Medulla oblongata (tissue), 1 donor: Measurements from ENCODE around the gene POP4.
"Not testable (repeated sequence)": the region's sequence is repeated elsewhere in the genome, so short reads cannot be mapped to it uniquely, and the experiment has no call there.

Experiments used
- DNase-seq: peaks from one replicate; pipeline ENCODE4 v3.0.0-alpha.2; 2015; ENCODE audit errors: extremely low spot score

Gene POP4, protein sequence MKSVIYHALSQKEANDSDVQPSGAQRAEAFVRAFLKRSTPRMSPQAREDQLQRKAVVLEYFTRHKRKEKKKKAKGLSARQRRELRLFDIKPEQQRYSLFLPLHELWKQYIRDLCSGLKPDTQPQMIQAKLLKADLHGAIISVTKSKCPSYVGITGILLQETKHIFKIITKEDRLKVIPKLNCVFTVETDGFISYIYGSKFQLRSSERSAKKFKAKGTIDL

DNA sequence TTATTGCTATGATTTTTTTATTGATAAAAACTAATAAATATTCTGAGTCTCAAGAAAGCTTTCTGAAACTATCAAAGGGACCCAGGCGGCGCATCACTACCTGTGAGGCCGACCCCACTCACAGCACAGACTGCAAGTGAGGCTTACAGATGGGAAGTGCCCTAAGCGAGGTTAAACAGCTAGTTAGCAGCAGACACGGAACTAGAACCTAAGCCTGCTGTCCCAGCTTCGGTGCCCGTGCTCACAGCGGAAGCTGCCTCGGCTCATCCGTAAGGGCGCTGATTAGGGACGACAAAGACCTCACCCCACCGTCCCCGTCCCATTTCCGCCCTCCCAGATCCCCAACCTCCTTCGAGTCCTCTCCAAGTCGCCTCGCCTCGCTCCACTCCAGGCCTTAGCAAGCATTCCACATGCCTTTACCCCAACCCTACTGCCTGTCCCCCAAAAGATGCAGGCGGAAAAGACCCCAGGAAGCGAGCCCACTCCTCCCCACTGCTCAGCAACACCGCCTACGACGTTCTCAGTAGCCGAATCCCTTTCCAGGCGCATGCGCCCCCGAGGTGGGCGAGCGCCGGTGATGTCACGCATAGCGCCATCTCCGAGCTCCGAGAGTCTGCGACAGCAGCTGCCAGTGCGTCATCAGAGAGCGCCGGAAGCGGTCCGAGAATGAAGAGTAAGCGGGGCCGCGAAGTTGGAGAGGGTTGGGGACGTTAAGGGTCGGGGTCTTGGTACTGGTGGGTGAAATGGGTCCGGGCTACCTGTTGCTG, at the start of gene POP4:
POP4 (plus strand) TSS at position 631 of the 767 bp plus-strand sequence; CDS start at position 667, 36 bp downstream.
- DNase-seq = peak; percentile 98

DNA sequence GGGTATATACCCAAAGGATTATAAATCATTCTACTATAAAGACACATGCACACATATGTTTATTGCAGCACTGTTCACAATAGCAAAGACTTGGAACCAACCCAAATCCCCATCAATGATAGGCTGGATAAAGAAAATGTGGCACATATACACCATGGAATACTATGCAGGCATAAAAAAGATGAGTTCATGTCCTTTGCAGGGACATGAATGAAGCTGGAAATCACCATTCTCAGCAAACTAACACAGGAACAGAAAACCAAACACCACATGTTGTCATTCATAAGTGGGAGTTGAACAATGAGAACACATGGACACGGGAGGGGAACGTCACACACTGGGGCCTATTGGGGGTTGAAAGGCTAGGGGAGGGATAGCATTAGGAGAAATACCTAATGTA, 47.0 kb upstream of the POP4 start:
- not testable (repeated sequence) for DNase-seq

DNA sequence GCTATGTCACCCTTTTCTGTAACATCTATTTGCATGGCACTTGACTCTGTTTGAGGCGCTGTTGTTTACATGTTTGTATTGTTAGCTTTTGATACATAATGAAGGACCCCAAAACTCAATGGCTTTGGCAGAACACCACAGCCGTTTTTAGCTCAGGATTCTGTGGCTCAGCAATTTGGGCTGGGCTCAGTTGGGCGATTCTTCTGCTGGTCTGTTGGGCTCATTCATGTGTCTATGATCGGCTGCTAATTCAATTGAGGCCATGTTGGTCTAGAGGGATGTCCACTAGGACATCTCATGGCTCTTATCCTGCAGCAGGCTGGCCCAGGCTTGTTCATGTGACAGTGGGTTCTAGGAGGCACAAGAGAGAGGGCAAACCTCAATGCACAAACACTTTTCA, 46.3 kb upstream of the POP4 start:
- no peak for DNase-seq

DNA sequence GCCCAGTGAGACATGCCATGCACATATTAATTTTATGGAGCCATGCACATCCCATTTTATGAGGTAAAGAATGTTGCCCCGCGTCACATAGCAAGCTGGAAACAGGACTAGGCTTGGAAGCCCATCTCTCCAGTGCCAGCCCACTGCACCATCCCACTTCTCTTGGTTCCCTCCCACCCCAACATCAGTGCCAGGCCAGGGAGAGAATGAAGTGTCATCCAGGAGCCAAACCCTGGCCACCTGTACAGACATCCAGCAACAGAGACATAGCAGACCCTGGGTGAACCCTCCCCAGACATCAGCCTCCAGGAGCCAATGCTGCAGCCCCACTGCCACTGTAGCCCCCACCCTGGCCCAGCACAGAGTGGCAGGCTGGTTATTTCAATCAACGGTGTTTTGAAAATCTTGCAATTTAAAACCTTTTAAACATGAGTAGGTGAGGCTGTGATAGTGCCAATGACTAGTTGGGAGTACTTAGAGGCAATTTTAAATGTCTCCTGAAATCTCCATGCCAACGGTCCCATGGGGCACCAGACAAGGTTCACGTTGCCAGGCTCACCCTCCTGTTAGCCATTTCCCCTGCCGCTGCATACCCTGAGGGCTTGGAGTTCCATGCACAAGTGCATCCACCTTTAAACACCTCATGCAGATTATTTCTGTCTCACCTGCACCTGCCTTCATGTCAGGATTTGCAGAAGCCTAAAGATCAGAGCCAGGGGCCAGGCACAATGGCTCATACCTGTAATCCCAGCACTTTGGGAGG, 45.6 kb upstream of the POP4 start:
- DNase-seq = no peak

DNA sequence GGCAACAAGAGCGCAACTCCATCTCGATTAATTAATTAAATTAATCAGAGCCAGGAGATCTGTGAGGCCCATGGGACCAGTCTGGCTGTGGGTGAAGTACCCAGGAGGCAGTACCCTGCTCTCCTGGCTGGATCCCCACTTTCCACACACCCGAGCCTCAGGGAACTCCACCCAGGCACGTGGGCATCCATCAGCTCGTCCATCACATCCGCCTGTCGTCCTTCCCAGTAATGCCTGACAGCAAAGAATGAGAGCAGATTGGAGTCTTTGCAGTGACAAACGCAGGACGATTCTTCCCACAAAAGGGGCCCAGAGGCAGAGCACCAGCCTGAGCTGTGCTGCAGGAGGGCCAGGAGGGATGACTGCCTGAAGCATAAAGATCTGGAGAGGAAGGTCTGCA, 44.5 kb upstream of the POP4 start:
- DNase-seq = no peak

DNA sequence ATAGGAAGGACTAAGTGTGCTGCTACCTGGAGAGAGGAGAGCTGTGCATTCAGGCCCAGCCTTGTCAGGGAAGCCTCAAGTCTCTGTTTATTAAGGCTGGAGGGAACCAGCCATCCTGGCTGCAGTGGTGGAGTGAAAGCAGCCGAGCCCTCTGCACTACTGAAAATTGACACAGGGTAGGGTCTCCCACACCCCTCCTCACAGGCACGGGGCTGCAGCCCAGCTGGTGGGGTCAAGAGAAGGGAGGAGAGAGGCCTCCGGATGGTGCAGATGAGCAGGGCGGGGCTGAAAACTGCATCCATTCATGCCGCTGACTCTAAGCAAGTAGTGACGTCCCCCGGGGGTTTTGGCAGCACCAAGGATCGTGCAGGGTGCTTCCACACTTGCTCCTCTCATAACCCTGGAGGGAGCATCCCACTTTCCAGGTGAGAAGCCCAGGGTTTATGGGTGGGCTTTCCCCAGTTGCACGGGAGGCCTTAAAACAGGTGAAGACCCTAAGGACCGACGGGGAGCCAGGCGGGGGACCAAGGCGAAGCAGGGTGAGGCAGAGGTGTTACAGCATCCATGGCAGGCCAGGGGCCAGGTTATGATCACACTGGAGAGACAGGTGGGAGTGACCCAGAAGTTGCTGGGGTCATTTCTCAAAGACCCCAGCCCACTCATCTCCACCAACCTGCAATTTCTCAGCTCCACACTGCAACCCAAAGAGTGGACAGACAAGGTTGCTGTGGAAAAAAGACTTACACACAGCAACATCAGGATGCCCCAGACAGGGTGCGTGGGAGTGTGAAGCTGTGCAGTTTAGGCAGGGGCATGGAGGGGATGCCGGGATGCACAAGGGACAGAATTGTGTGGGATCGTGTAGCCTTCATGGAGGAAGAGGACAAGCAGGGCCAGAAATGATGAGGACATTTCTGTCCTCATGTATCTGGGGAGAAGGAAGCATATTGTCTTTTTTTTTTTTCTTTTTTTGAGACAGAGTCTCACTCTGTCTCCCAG, 43.5 kb upstream of the POP4 start:
- DNase-seq = no peak

DNA sequence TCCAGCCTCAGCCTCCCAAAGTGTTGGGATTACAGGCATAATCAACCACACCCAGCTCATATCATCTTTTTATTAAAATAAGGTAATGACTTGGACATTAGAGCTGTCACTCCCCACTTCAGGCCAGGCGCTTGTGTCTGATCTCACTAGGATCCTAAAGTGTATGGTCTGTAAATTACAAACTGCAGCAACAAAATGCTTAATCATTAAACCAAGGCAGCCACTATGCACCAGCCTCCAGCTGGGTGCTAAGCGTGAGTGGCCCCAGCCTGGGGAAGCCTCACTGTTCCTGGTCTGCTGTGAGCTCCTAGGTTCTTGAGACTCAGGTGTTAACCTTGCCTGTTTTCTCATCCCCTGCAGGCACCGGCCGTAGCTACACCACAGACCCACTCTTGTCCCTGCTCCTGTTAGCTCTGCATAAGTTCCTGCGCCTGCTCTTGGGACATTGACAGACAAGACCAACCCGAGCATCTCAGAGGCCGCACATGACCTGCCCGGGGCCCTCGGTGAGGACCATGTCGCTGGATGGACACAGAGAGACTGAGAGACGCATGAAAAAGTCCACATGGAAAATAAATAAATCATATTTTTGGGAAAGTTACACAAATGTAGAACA, 42.5 kb upstream of the POP4 start:
- DNase-seq = no peak

DNA sequence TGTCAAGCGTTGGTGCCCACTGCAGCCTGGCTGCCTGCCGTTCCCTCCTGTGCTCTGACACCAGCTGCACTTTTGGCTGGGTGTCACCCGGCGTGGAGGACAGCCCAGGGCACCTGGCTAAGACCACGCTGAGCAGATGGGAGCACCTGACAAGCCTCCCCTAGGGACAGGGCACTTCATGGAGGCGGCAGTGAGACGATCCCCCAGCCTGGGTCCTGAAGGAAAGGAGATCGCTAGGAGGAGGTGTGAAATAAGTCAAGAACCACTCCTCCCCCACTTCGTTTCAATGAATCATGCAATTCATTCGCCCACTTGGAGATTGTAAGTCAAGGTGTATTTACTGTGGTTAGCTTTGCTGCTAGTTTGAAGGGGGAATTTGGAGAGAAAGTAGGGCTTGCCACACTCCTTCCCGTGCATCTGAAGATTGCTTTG, 41.5 kb upstream of the POP4 start:
- DNase-seq = no peak

DNA sequence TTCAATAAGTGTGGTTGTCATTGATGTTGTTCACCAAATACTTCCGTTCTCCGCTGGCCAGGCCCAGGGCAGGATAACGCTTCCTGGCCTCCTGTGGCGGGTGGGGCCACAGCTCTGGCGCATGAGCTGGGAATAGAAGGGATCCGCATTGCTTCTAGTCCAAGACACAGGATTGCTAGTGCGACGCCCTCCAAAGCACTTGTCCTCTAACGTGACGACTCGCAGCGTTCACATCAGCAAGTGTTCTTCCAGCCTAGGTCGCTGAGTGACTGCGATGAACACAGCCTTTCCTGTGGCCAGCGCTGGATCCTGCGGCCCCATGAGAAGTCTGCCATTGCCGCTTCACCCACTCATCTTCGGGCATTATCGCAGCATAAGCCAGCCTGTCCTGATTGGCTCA, 40.9 kb upstream of the POP4 start:
- DNase-seq = no peak

DNA sequence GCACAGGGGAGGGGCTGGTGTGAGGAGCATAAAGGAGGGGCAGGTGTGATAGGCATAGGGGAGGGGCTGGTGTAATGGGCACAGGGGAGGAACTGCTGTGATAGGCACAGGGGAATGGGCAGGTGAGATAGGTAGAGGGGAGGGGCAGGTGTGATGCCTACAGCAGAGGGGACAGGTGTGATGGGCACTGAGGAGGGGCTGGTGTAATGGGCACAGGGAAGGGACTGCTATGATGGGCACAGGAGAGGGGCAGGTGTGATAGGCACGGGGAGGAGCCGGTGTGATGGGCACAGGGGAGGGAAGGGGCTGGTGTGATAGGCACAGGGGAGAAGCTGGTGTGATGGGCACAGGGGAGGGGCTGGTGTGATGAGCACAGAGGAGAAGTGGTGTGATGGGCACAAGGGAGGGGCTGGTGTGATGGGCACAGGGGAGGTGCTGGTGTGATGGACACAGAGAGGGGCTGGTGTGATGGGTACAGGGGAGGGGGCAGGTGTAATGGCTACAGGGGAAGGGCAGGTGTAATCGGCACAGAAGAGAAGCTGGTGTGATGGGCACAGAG, 39.5 kb upstream of the POP4 start:
- DNase-seq = no peak

DNA sequence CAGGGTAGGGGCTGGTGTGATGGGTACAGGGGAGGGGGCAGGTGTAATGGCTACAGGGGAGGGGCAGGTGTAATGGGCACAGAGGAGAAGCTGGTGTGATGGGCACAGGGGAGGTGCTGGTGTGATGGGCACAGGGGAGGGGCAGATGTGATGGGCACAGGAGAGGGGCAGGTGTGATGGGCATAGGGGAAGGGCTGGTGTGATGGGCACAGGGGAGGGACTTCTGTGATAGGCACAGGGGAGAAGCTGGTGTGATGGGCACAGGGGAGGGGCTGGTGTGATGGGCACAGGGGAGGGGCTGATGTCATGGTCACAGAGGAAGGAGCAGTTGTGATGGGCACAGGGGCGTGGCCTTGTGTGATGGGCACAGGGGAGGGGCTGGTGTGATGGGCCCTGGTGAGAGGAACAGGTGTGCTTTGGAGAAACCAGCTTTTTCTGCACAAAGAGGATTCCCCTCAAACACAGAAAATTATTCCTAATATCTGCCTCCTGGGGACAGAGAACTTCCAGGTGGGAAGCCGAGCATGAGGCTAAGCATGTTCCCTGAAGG, 38.6 kb upstream of the POP4 start:
- DNase-seq = no peak

DNA sequence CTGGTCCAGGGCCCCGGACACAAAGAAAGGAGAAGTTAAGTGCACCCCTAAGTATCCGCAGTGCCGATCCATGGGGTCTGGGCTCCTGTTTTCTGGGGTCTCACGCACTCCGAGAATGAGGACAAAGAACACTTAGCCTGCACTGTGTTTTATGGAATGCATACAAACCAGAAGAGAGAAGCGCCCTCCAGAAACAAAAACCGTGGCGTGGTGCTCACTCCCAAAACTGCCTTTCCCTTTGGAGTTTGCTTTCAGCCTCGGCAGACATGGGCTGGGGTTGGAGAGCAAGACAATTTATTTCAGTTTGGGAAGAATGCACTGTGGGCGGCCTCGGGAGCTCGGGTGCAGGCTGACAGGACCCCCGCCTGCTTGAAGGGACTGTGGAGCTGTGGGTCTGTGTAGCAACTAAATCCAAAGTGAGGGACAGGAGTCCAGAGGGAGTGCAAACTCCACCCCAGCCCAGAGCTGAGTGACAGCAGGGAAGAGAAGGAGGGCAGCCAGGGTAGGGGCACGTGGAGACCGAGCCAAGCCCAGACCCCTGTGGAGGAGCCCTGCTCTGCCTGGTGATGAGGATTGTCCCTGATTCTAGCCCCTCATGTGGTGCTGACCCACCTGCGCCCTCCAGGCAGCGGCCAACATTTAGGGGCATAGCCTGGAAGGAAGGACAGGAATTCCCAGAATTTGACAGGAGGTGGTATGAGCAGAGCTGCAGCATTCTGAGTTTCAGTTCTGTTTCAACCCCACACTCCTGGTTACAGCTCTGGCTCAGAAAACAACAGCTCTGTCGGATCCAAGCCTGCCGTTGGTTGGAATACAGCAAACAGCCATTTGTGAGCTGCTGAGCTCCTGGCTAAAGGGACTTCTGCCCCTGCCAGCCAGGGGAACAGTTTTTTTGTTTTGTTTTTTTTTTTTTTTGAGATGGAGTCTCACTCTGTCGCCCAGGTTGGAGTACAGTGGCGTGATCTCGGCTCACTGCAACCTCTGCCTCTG, 37.8 kb upstream of the POP4 start:
- DNase-seq = no peak

DNA sequence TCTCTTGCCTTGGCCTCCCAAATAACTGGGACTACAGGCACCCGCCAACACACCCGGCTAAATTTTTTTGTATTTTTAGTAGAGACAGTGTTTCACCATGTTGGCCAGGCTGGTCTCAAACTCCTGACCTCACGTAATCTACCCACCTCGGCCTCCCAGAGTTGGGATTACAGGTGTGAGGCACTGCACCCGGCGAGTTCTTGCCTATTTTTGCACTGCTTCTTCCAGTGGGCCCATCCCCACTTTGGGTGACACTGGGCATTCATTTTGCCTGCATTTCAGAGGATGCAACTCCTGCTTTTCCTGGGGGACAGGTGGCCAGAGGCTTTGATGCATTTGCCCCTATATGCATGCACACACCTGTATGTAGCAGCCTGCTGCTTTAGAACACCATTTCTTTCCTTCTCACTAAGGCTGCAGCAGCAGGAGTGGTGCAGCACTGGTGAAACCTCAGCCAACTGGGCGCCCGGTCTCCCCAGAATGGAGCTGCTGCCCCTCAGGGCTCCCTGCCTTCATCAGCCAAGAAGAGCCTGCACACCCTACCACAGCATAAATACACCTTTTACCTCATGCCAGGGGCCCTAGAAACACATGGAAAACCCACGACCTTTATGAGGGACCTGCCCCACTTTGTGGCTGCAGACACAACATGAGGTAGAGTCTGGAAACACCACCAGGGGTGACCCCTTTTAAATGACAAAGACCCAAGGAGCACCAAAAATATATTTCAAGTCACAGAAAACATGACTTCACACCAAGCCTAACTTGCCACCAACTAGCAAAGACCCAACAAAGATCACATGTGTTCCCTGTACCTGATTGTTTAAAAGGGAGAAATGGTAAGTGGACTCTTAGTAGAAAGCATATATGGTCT, 36.8 kb upstream of the POP4 start:
- DNase-seq = no peak

DNA sequence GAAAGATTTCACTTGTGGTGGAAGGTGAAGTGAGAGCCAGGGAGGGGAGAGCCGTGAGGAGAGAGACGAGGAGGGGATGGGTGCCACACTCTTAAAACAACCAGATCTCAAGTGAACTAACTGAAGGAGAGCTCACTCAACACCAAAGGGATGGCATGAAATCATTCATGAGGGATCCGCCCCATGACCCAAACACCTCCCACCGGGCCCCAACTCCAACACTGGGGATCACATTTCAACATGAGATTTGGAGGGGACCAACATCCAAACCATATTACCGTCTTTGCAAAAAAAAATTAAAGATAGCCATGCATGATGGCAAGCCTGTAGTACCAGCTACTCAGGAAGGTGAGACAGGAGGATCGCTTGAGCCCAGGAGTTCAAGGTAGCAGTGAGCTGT, 34.9 kb upstream of the POP4 start:
- DNase-seq = no peak

DNA sequence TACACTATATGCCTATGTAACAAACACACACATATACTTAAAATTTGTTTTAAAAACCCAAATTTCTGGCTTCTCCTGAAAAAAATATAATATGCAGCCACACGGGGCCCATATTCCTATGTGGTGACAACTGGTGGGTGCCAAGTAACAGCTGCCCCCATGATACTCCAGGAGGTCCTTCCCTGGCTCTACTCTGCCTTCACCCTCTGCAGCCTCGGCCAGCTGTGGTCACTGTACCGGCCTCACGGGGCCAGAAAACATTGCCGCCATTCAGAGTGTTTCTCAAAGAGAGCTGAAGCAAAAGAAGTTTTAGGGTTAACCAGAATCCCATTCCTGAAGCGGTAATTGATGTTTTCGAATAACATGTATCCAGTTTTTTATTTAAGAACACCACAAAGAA, 32.6 kb upstream of the POP4 start:
- DNase-seq = no peak

DNA sequence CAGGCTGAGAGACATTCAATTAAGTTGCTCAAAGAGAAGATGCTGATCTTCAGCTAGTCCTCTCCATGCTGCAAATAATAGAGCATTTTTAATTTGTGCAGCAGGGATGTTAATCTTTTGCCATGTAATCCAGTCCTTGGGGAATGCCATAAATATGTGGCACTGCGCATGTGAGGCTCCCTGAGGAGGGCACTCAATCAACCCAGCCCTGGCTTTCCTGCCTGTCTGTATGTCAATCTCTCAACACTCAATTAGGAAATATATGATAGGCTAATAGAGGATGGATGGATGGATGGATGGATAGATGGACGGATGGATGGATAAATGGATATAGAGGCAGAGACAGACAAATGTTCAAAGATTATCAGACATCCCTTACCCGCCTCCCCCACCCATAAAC, 31.6 kb upstream of the POP4 start:
- no peak for DNase-seq

DNA sequence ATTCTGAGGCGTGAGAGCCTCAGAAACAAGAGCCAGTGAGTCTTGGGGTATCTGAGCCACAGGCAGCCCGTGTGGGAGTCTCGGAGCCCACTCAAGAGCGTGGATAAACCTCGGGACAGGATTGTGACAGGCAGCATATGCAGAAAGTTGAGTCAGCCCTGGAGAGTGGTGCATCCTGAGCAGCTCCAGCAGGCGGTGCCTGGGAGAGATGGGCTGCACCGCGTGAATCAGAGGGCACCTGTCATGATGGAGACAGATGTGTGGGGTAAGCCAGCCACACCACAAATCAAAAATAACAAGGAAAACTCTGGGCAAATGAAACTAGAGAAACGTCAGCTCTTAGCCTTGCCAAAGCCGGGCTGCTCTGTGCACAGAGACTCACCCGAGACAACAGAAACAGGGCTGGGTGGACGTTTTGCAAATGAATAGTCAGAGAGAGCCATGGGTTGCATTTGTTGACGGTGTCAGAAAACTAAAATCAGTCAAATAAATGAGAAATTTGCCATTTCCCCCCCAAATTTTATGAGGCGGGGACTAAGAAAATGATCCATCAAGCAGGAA, 30.0 kb upstream of the POP4 start:
- DNase-seq = no peak
